Hindlimb muscle (tissue), 1 donor: ENCODE data around the gene MLST8. TPM values are rescaled to one million over a fixed set of nuclear protein-coding genes. Genes with fewer than 3 reads are reported as not detected.

Experiments
- DNase-seq: peaks from one replicate; pipeline ENCODE4 v3.0.0-alpha.2; 2013
- polyA plus RNA-seq: library from polyadenylated mRNA; unstranded; fragments of 120-200 nt; gene quantifications from one replicate; pipeline ENCODE4 v1.2.1, GENCODE V29; 2013; ENCODE audit not compliant: insufficient read length

MLST8 gene
- 41.0 TPM for polyA plus RNA-seq

DNA sequence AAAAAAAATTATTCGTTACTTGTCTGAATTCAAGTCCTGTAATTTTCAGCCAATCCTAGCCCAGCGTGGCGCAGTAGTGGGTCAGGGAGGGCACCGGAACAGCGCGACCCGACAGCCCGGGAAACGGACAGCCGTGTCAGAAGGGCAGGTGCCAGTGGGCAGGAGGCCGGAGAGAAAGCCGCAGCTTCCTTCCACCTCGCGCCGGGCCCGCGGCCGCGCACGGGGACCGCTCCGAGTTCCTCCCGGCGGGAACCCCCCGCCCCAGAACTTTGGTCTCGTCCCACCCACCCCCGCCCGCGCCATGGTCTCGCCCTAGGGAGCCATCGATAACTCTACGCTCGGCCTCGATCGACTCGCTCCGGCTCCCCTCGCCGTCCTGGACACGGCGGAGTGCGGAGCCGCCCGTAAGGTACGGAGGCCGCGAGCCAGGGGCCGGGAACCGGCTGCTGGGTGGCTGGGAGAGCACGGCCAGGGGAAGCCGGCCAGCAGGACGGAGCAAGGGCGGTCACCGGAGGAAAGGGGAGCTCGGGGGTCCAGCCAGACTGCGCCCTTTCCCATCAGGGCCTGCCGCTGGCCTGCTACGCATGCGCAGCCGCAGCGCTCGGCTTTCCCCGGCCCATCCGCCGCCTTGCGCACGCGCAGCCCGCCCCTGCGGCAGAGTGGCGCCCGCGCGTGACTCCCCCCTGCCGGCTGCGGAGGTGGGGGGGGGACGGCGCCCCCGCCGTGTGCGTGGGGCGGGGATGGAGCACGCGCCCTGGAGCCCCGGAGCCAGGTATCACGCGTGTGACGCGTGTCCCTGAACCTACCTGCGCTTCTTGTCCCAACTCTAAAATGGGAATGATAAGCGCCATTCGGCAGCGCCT lies at the start of gene MLST8:
TSS of gene MLST8 (plus strand) at position 351 of the 863 bp plus-strand sequence. CDS start 632 bp downstream, outside the sequence.
- DNase-seq = peak; percentile 93

DNA sequence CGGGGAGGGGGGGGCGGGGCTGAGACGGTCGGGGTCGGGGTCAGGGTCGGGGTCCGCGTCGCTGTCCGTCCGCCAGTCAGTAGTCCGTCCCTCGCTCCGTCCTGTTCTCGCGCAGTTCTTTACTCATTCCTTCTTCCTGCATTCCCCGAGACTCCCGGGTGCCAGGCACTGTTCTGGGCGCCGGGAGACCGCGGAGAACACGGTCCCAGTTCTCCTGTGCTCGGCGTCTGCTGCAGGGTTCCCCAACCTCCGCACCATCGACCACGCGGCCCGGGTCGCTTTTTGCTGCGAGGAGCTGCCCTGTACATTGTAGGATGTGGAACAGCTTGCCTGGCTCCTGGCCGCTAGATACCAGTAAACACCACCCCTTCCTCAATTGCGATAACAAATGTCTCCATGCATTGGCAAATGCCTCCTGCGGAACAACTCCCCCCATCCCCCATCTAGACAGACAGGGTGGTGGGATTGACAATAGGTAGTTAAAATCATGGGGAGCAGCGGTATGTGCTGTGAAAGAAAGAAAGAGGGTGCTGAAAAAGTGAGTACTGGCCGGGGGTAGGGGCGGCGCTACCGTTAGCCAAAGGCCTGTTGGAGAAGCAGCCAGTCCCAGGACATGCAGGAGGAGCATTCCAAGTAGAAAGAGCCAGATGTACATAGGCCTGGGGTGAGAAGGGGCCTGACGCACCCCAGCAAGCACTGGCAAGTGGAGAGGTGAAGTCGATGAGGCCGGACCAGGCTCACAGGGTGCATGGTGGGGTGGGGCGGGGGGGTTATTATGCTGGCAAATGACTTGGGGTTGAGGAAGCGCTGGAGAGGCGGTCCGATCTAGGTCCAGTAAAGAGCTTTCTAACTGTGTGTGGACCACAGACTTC lies 49.0 kb upstream of the MLST8 start:
- peak; percentile 58 for DNase-seq

- DNase-seq = no peak
These were observed 48.4 kb upstream of the MLST8 start for GRCh38 chr16:2156849-2157224.

DNA sequence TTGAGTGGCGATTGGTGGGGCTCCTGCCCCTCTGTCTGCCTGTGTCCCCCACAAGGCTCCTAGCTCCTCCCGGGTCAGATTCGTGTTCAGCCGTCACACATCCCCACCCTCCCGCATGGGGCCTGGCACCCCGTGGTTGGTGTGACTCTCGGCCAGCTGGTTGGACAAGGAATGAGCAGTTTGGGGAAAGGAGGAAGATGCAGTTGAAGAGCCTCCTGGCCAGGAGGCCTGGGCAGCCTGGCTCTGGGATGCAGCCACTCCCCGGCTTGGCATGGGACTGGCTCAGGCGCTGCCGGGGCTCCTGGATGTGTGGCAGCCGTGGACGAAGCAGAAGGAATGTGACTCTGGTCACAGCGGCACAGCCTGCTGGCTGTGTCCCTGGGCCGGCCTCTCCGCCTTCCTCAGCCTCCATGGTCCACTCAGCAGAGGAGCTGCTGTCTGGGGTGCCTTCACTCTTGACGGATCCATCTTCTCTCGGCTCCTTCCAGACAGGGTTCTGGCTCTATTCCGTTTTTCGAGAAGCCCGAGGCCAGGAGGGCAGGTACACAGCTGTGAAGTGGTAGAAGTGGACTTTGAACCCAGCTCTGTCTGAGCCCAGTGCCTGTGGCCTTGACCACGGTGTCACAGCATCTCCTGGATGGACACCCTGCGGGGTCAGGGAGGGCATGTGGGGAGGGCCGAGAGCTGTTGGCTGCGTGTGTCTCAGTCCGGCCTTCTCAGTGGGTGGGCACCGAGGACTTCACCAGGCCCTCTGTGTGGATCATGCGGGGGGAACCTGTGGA lies 47.6 kb upstream of the MLST8 start:
- DNase-seq = no peak

- no peak for DNase-seq
These were observed 47.0 kb upstream of the MLST8 start for GRCh38 chr16:2158262-2158638.

- DNase-seq = peak; percentile 87
These were observed 45.9 kb upstream of the MLST8 start for GRCh38 chr16:2159175-2159838.

DNA sequence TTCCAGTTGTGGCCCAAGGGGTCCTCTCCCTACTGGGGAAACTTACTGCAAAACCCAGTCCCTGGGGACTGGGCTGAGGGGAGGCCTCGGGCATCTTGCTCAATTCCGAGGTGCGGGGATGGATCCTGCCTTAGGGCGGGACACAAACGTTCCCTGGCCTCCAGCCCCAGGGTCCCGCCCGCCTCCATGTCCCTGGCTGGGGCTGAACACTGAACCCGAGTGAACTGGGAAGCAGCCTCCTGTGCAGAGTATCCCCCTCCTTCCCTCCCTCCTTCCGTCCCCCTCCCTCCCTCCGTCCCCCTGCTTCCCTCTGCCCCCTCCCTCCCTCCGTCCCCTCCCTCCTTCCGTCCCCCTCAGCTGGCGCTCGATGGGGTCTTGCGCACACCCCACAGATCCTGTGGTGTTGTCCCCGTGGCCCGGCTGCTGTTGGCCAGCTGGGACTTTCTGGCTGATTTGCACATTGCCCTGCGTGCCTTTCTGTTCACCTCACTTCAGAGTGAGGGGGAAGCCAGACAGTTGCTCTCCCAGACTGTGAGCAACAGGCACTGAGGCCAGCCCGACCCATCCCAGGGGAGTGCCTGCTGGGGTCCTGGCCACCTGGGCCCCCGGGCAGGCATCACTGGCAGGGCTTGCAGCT lies 44.2 kb upstream of the MLST8 start:
- peak; percentile 58 for DNase-seq

- DNase-seq = no peak
These were observed 43.3 kb upstream of the MLST8 start for GRCh38 chr16:2161911-2162310.

DNA sequence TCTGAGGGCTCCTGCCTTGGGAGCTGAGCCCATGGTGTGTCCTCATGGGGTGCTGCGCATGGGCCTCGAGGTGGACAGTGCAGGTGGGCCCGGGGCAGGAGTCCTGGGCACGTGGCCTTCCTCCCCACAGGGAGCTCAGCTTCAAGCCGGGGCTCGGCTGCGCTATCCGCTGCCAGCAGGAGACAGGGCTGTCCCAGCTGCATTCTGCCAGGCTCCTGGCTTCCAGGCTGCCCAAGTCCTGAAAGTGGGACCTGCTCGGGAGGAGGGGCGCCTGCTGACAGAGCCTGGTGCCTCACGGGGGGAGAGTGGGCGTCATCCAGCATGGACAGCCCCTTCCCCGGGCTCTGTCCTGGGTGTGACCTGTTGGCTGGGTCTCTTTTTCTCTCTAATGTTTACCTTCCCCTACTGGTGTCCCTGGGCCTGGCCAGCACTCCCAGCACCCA lies 42.6 kb upstream of the MLST8 start:
- no peak for DNase-seq

DNA sequence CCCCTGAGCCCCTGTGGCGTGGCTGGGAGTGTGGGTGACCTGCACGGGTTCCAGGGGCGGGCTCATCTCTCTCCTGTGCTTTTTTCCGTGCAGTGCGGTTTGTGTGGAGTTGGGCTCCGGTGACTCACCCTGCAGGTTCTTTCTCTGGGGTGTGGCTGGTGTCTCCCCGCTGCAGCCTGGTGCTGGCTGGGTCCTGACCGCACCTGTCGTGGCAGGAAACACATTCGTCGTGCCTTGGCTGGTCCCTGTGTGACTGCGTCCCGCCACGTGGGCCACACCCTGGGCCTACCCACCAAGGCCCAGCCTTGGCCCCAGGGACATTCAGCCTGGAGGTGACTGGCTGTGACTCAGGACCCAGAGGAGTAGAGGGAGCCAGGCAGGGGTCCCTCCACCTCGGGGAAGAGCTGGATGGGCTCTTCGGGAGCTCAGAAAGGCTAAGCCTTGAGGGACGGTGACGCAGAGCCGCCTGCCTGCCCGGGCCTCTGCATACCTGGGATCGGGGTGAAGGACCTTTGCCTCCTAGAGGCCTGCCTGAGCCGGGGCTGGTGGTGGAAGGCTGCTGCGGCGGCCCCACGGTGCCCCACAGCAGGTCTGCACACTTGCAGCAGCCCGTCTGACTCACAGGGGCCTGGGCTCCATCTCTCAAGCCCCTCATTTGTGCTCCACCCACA lies 41.9 kb upstream of the MLST8 start:
- no peak for DNase-seq

- no peak for DNase-seq
These were observed 39.4 kb upstream of the MLST8 start for GRCh38 chr16:2165861-2166260.

- no peak for DNase-seq
These were observed 38.8 kb upstream of the MLST8 start for GRCh38 chr16:2166263-2167067.

GRCh38 chr16:2167068-2167638 lies 38.1 kb upstream of the MLST8 start:
- DNase-seq = no peak

DNA sequence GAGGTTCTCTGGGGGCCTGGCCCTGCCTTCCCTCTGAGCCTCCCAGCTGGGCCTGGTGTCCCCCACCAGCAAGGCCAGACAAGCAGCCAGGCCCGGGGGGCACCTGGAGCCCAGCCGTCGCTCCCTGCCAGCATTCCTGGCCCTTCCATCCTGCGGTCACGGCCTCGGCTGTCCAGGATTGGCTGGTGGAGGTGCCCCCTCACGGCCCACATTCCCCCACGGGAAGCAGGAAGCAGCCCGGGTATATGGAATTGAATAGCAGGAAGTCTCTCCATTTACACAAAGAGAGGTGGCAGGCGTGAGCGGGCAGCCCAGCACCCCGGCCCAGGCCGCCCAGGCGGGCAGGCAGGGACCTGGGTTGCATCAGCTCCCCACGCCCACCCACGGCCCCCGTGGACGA lies 35.2 kb upstream of the MLST8 start:
- no peak for DNase-seq

DNA sequence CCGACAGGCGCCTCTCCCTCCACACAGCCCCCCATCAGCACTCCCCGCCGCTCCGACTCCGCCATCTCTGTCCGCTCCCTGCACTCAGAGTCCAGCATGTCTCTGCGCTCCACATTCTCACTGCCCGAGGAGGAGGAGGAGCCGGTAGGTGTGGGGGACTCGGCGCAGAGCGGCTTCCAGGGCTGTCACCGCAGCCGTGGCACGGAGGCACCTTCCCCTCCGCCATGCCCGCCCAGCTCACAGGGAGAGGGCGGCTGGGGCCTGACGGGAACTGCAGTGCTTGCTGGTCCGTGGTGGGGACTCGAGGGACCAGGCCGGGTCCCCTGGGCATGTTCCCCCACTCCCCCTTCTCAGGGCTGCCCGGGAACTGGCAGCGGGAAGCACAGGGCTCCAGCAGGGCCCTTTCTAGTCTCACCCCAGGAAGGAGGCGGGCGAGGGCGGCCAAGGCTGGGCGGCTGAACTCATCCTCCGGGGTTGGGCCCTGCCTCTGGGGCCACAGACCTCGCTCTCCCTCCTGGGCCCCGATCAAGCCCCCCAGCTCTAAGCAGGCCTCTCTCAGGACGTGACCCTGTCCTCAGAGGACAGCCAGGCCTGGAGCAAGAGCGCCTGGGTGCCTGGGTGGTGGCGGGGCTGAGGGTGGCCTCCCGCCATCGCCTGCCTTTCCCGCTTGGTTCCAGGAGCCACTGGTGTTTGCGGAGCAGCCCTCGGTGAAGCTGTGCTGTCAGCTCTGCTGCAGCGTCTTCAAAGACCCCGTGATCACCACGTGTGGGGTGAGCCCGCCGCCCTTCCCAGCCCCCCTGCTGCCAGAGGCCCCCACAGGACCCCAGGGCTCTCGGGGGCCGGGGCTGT lies 34.4 kb upstream of the MLST8 start:
- no peak for DNase-seq

DNA sequence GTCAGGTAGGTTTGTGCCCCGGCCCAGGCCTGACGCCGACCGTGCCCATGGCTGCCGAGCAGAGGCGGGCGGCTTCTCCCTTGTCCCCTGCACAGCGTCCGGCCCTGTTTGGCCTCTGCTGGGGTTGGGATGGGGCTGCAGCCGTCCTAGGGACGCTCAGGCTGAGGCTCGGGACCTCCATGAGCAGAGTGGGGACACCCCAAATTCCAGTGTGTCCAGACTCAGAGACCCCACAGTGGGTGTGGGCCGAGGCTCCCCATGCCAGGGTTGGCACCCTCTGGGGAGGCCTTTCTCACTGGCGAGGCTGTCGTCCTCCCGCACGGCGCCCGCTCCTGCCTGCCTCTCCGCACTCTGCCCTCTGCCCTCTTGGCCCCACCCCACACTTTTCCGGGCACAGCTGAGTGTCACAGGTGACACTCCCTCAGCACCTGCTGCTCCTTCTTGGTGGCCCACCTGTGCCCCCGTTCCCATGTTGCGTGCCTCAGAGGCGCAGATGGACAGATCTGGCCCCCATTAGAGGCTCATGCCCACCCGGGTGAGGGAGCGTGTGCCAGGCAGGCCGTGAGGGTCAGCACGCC lies 33.6 kb upstream of the MLST8 start:
- DNase-seq = no peak

GRCh38 chr16:2172688-2173335 lies 32.4 kb upstream of the MLST8 start:
- DNase-seq = no peak

- DNase-seq = no peak
These were observed 31.9 kb upstream of the MLST8 start for GRCh38 chr16:2173366-2173765.
